ENCODE data around the gene MC2R.

DNA sequence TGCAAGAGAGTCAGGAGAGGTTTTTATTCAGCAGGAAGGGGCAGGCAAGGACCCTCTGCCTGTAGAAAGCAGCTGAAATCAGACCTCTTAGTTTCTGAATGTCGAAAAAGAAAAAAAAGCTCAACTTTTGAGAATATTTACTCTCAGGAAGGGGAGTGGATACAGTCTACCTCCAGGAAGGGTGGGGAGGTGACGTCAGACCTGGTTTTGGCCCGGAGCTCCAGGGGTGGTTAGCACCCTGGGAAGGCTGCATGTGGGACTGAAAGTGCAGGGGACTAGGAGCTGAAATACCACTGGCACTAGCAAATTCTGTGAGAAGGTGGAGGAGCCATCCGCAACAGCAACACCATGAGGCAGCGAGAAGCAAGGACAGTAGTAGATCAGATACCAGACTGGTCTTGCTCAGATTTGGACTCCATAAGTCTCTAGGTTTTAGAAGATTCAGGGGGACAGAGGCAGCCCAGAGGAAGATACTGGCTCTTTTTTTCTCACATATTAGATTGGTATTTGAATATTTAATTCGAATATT lies 19.8 kb downstream of the MC2R start:
- TF ChIP-seq, protein P1, sequence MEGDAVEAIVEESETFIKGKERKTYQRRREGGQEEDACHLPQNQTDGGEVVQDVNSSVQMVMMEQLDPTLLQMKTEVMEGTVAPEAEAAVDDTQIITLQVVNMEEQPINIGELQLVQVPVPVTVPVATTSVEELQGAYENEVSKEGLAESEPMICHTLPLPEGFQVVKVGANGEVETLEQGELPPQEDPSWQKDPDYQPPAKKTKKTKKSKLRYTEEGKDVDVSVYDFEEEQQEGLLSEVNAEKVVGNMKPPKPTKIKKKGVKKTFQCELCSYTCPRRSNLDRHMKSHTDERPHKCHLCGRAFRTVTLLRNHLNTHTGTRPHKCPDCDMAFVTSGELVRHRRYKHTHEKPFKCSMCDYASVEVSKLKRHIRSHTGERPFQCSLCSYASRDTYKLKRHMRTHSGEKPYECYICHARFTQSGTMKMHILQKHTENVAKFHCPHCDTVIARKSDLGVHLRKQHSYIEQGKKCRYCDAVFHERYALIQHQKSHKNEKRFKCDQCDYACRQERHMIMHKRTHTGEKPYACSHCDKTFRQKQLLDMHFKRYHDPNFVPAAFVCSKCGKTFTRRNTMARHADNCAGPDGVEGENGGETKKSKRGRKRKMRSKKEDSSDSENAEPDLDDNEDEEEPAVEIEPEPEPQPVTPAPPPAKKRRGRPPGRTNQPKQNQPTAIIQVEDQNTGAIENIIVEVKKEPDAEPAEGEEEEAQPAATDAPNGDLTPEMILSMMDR (IDR thresholded peaks at IDR 0.05; ENCODE audit: insufficient read depth, low read length): no peak
- TF ChIP-seq, protein P2, sequence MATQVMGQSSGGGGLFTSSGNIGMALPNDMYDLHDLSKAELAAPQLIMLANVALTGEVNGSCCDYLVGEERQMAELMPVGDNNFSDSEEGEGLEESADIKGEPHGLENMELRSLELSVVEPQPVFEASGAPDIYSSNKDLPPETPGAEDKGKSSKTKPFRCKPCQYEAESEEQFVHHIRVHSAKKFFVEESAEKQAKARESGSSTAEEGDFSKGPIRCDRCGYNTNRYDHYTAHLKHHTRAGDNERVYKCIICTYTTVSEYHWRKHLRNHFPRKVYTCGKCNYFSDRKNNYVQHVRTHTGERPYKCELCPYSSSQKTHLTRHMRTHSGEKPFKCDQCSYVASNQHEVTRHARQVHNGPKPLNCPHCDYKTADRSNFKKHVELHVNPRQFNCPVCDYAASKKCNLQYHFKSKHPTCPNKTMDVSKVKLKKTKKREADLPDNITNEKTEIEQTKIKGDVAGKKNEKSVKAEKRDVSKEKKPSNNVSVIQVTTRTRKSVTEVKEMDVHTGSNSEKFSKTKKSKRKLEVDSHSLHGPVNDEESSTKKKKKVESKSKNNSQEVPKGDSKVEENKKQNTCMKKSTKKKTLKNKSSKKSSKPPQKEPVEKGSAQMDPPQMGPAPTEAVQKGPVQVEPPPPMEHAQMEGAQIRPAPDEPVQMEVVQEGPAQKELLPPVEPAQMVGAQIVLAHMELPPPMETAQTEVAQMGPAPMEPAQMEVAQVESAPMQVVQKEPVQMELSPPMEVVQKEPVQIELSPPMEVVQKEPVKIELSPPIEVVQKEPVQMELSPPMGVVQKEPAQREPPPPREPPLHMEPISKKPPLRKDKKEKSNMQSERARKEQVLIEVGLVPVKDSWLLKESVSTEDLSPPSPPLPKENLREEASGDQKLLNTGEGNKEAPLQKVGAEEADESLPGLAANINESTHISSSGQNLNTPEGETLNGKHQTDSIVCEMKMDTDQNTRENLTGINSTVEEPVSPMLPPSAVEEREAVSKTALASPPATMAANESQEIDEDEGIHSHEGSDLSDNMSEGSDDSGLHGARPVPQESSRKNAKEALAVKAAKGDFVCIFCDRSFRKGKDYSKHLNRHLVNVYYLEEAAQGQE (IDR thresholded peaks at IDR 0.05; ENCODE audit: insufficient replicate concordance, low read depth): no peak
- TF ChIP-seq GABPA (IDR thresholded peaks at IDR 0.05; ENCODE audit: low read depth) (no peak), POLR2AphosphoS5 (IDR thresholded peaks at IDR 0.05; ENCODE audit: low read depth) (no peak), SPI1 (IDR thresholded peaks at IDR 0.05; ENCODE audit: borderline replicate concordance, low read depth) (no peak)

Data from HL-60 (cell line).